Fibroblast of lung (primary cell): ENCODE data around the gene NTN4. TPM values are rescaled to one million over a fixed set of nuclear protein-coding genes. Genes with fewer than 3 reads are reported as not detected.

ENCODE experiments used
- DNase-seq, 2 donors: peaks; one replicate each; pipeline versions ENCODE4 v3.0.0 to v3.0.0-alpha.2; 2010; ENCODE audit warnings: low read depth in 2 of 2
- H2AFZ ChIP-seq: 2 replicates; pipeline ENCODE4 v1.5.1; 2012; ENCODE audit warnings: low read length, control low read depth, inconsistent platforms
- H3K27ac ChIP-seq: 2 replicates; pipeline ENCODE4 v1.5.1; 2011; ENCODE audit warnings: low read length, control low read depth; ENCODE audit not compliant: insufficient read depth
- H3K27me3 ChIP-seq: 2 replicates; pipeline ENCODE4 v1.5.1; 2011; ENCODE audit warnings: mild to moderate bottlenecking, low read length; ENCODE audit not compliant: control insufficient read depth, insufficient read depth
- H3K36me3 ChIP-seq: 2 replicates; pipeline ENCODE4 v1.5.1; 2011; ENCODE audit warnings: low read length; ENCODE audit not compliant: control insufficient read depth, insufficient read depth
- H3K4me1 ChIP-seq: 2 replicates; pipeline ENCODE4 v1.5.1; 2011; ENCODE audit warnings: low read length; ENCODE audit not compliant: control insufficient read depth, insufficient read depth; ENCODE audit errors: extremely low read depth
- H3K4me2 ChIP-seq: 2 replicates; pipeline ENCODE4 v1.5.1; 2011; ENCODE audit warnings: low read length, control low read depth; ENCODE audit not compliant: insufficient read depth; ENCODE audit errors: extremely low read depth
- H3K4me3 ChIP-seq, 4 experiments: fragments of 200-600 bp in 1 of 4; sonication (generic) in 1 of 4; replicated peaks in 1 of 4; 2 replicates each; pipeline ENCODE4 v1.5.1; 2011 to 2016; ENCODE audit warnings: low read length in 4 of 4, low read depth in 3 of 4, mild to moderate bottlenecking in 3 of 4, control low read depth in 2 of 4, inconsistent platforms in 1 of 4, mixed read lengths in 1 of 4; ENCODE audit not compliant: insufficient read depth in 1 of 4; ENCODE audit errors: control extremely low read depth in 1 of 4
- H3K79me2 ChIP-seq: 2 replicates; pipeline ENCODE4 v1.5.1; 2012; ENCODE audit warnings: mild to moderate bottlenecking, low read length, inconsistent platforms; ENCODE audit not compliant: control insufficient read depth, insufficient read depth
- H3K9ac ChIP-seq: 2 replicates; pipeline ENCODE4 v1.5.1; 2011; ENCODE audit warnings: mild to moderate bottlenecking, low read length, control low read depth; ENCODE audit not compliant: insufficient read depth
- H3K9me3 ChIP-seq: 2 replicates; pipeline ENCODE4 v1.5.1; 2012; ENCODE audit warnings: low read depth, low read length; ENCODE audit not compliant: control insufficient read depth, insufficient read depth
- H4K20me1 ChIP-seq: 2 replicates; pipeline ENCODE4 v1.5.1; 2011; ENCODE audit warnings: low read length; ENCODE audit not compliant: control insufficient read depth, insufficient read depth; ENCODE audit errors: extremely low read depth
- CTCF ChIP-seq, 2 donors: IDR thresholded peaks in 1 of 2; conservative IDR thresholded peaks in 1 of 2; 1 replicate in 1 of 2; 2 replicates in 1 of 2; pipeline ENCODE4 v1.5.1; 2011 to 2012; ENCODE audit warnings: low read length in 2 of 2, control low read depth in 1 of 2, inconsistent platforms in 1 of 2, low read depth in 1 of 2, mild to moderate bottlenecking in 1 of 2
- EZH2 ChIP-seq: IDR thresholded peaks from 2 replicates; pipeline ENCODE4 v1.5.1; 2012; ENCODE audit warnings: low read length, control low read depth, mild to moderate bottlenecking; ENCODE audit errors: missing control alignments
- polyA plus RNA-seq, 2 donors: library from polyadenylated mRNA; depleted of rRNA in 1 of 2; stranded (reverse) in 1 of 2; unstranded in 1 of 2; fragments of >200 nt; gene quantifications; 2 replicates each; pipeline ENCODE4 v1.2.1, GENCODE V29; 2011 to 2012; ENCODE audit warnings: missing spikeins in 1 of 2
- total RNA-seq: library from RNA; depleted of rRNA; stranded (reverse); fragments of >200 nt; gene quantifications from 2 replicates; pipeline ENCODE4 v1.2.1, GENCODE V29; 2014

Gene NTN4
- total and polyA plus RNA-seq, 2 donors (not counting 1 experiment from before 2014, with no cell fraction given): 28.6 to 170 TPM

GRCh38 chr12:95805864-95806671 lies 15.5 kb upstream of the NTN4 start:
- Histone ChIP-seq H2AFZ (no peak overlapping the region), H3K79me2 (no peaks in the 10 kb centered on the region), H3K36me3 (no peaks in the 10 kb centered on the region), H3K4me2 (peak overlapping the region; percentile 70), H3K27ac (peak overlapping the region; percentile 91), H3K4me3 (no peak overlapping the region), H3K27me3 (no peaks in the 10 kb centered on the region), H4K20me1 (no peaks in the 10 kb centered on the region), H3K4me1 (peaks cover 15% of the 10 kb centered on the region), H3K9me3 (no peaks in the 10 kb centered on the region), H3K9ac (peak overlapping the region; percentile 32)
- peak; percentile 97 to 98 for DNase-seq
- TF ChIP-seq EZH2: no peak
- no peak for TF ChIP-seq CTCF (conservative IDR thresholded peaks at IDR 0.05 in 1 of 2, IDR thresholded peaks at IDR 0.05 in 1 of 2; ENCODE audit: low read depth in 1 of 2, low read length in 2 of 2)

- Histone ChIP-seq H3K27me3 (no peaks in the 10 kb centered on the region), H3K4me1 (peaks cover 15% of the 10 kb centered on the region), H3K79me2 (no peaks in the 10 kb centered on the region), H3K27ac (no peak overlapping the region), H4K20me1 (no peaks in the 10 kb centered on the region), H3K4me2 (no peak overlapping the region), H3K9ac (no peak overlapping the region), H3K36me3 (no peaks in the 10 kb centered on the region), H3K4me3 (no peak overlapping the region), H2AFZ (no peak overlapping the region), H3K9me3 (no peaks in the 10 kb centered on the region)
- TF ChIP-seq EZH2: no peak
- no peak for TF ChIP-seq CTCF (conservative IDR thresholded peaks at IDR 0.05 in 1 of 2, IDR thresholded peaks at IDR 0.05 in 1 of 2; ENCODE audit: low read depth in 1 of 2, low read length in 2 of 2)
- no peak for DNase-seq
Measured at GRCh38 chr12:95804291-95804690, 13.7 kb upstream of the NTN4 start.

GRCh38 chr12:95803817-95804216 lies 13.3 kb upstream of the NTN4 start:
- H3K4me3 ChIP-seq: no peak overlapping the region
- H3K9ac ChIP-seq: no peak overlapping the region
- TF ChIP-seq CTCF (conservative IDR thresholded peaks at IDR 0.05 in 1 of 2, IDR thresholded peaks at IDR 0.05 in 1 of 2; ENCODE audit: low read depth in 1 of 2, low read length in 2 of 2) (no peak), EZH2 (no peak)
- H3K9me3 ChIP-seq: no peaks in the 10 kb centered on the region
- H2AFZ ChIP-seq: no peak overlapping the region
- no peaks in the 10 kb centered on the region for H3K79me2 ChIP-seq
- no peaks in the 10 kb centered on the region for H3K27me3 ChIP-seq
- H3K36me3 ChIP-seq: no peaks in the 10 kb centered on the region
- no peak for DNase-seq
- H3K27ac ChIP-seq: no peak overlapping the region
- no peak overlapping the region for H3K4me2 ChIP-seq
- no peaks in the 10 kb centered on the region for H4K20me1 ChIP-seq
- peaks cover 15% of the 10 kb centered on the region for H3K4me1 ChIP-seq
